GM12878 (cell line): Measurements from ENCODE around the gene CXCL14. TPM values are rescaled to one million over a fixed set of nuclear protein-coding genes. Genes with fewer than 3 reads are reported as not detected.

Source experiments
- ATAC-seq: fragments of 200-7000 bp; cut with Tn5 transposase; 3 replicates; pipeline ENCODE4 v1.9.1; 2020; ENCODE audit warnings: mild to moderate bottlenecking, moderate library complexity
- BruUV-seq: library from RNA; stranded (reverse); fragments of 400-500 nt; replicated peaks from 2 replicates; lab custom pipeline; 2021; lab: Mats Ljungman, UMichigan
- CTCF ChIA-PET: fragments of 300-600 bp; sonication (Branson Sonifier 250); formaldehyde crosslinking; extraction: SDS; loops from one replicate; lab custom pipeline; 2021; ENCODE audit warnings: inconsistent platforms; lab: Yijun Ruan, JAX
- POLR2A ChIA-PET: fragments of 350-600 bp; formaldehyde crosslinking; extraction: SDS; loops from one replicate; lab custom pipeline; 2021; ENCODE audit warnings: inconsistent platforms; lab: Charles Lee
- RAD21 ChIA-PET: fragments of 300-600 bp; sonication (Branson Sonifier 250); formaldehyde crosslinking; loops from one replicate; lab custom pipeline; 2023; ENCODE audit warnings: antibody characterized with exemption; ENCODE audit not compliant: unreplicated experiment; lab: Charles Lee
- SMC1A ChIA-PET: fragments of 300-600 bp; sonication (Branson Sonifier 250); formaldehyde crosslinking; loops from one replicate; lab custom pipeline; 2023; ENCODE audit not compliant: unreplicated experiment, uncharacterized antibody; lab: Charles Lee
- DNase-seq: peaks from one replicate; pipeline ENCODE4 v3.0.0-alpha.2; 2011; ENCODE audit warnings: low read depth, low spot score
- FAIRE-seq: peaks from 3 replicates; lab custom pipeline; 2011; peaks lifted over from hg19 to GRCh38; lab: Jason Lieb, UNC
- H2AFZ ChIP-seq: 2 replicates; pipeline ENCODE4 v1.6.0; 2011; ENCODE audit warnings: low read depth, low read length, control low read depth; ENCODE audit not compliant: control insufficient read depth
- H3K27ac ChIP-seq: 2 replicates; pipeline ENCODE4 v1.5.1; 2011; ENCODE audit warnings: control low read depth; ENCODE audit not compliant: control insufficient read depth, insufficient read depth
- H3K27me3 ChIP-seq, 2 experiments: replicated peaks in 1 of 2; 2 replicates each; pipeline versions ENCODE4 v1.6.0 to v1.6.1; 2011; ENCODE audit warnings: low read length in 1 of 2; ENCODE audit not compliant: control insufficient read depth in 2 of 2, insufficient read depth in 2 of 2
- H3K36me3 ChIP-seq, 2 experiments: 2 replicates each; pipeline ENCODE4 v1.5.1; 2011; ENCODE audit warnings: low read length in 1 of 2; ENCODE audit not compliant: control insufficient read depth in 2 of 2, insufficient read depth in 2 of 2
- H3K4me1 ChIP-seq: 2 replicates; pipeline ENCODE4 v1.6.1; 2011; ENCODE audit warnings: mild to moderate bottlenecking, low read length, moderate library complexity, mixed read lengths; ENCODE audit not compliant: control insufficient read depth, insufficient read depth
- H3K4me2 ChIP-seq: 2 replicates; pipeline ENCODE4 v1.6.0; 2011; ENCODE audit warnings: control low read depth; ENCODE audit not compliant: control insufficient read depth, insufficient read depth
- H3K4me3 ChIP-seq: fragments of 200-600 bp; sonication (generic); 2 replicates; pipeline ENCODE4 v1.5.1; 2016
- H3K79me2 ChIP-seq: 2 replicates; pipeline ENCODE4 v1.6.0; 2011; ENCODE audit warnings: low read length; ENCODE audit not compliant: control insufficient read depth, insufficient read depth
- H3K9ac ChIP-seq: 2 replicates; pipeline ENCODE4 v1.8.0; 2011; ENCODE audit warnings: low read length, control low read depth, mixed read lengths; ENCODE audit not compliant: control insufficient read depth, insufficient read depth
- H3K9me3 ChIP-seq: replicated peaks from 3 replicates; pipeline ENCODE4 v1.5.1; 2011; ENCODE audit warnings: mild to moderate bottlenecking, low read length; ENCODE audit not compliant: control insufficient read depth, insufficient read depth
- H4K20me1 ChIP-seq: 2 replicates; pipeline ENCODE4 v1.6.0; 2011; ENCODE audit not compliant: control insufficient read depth, insufficient read depth
- E2F4 ChIP-seq: IDR thresholded peaks from 2 replicates; pipeline ENCODE4 v1.6.1; 2012; ENCODE audit warnings: low read depth, low read length, improper control_type of control experiment
- E2F8 ChIP-seq: fragments of 450-650 bp; IDR thresholded peaks from 2 replicates; pipeline ENCODE4 v1.6.1; 2018; ENCODE audit warnings: mild to moderate bottlenecking, low read depth, moderate library complexity; ENCODE audit not compliant: partially characterized antibody
- E4F1 ChIP-seq: fragments of 450-650 bp; IDR thresholded peaks from 2 replicates; pipeline ENCODE4 v1.6.1; 2018; ENCODE audit warnings: borderline replicate concordance, mild to moderate bottlenecking; ENCODE audit not compliant: partially characterized antibody
- ESRRA ChIP-seq: IDR thresholded peaks from 2 replicates; pipeline ENCODE4 v1.6.1; 2012; ENCODE audit warnings: mild to moderate bottlenecking, low read length, improper control_type of control experiment
- GATAD2B ChIP-seq: fragments of 450-650 bp; conservative IDR thresholded peaks from 2 replicates; pipeline ENCODE4 v1.6.1; 2017; ENCODE audit warnings: low read depth, mild to moderate bottlenecking, moderate library complexity
- HCFC1 ChIP-seq: fragments of 150-350 bp; IDR thresholded peaks from 2 replicates; pipeline ENCODE4 v1.6.1; 2014; ENCODE audit warnings: low read length
- HDGF ChIP-seq: fragments of 450-650 bp; IDR thresholded peaks from 2 replicates; pipeline ENCODE4 v1.6.1; 2016; ENCODE audit warnings: antibody characterized with exemption
- JUNB ChIP-seq: IDR thresholded peaks from 2 replicates; pipeline ENCODE4 v1.6.1; 2016; ENCODE audit warnings: antibody characterized with exemption, mild to moderate bottlenecking
- MYC ChIP-seq: IDR thresholded peaks from 2 replicates; pipeline ENCODE4 v1.6.1; 2011; ENCODE audit warnings: mild to moderate bottlenecking, low read length, moderate library complexity, inconsistent platforms; ENCODE audit not compliant: insufficient read depth, insufficient replicate concordance, insufficient read length, severe bottlenecking
- NFIC ChIP-seq: IDR thresholded peaks from 2 replicates; pipeline ENCODE4 v1.6.1; 2012; ENCODE audit warnings: low read depth, mild to moderate bottlenecking, inconsistent platforms, low read length, moderate library complexity
- NFYB ChIP-seq: IDR thresholded peaks from 2 replicates; pipeline ENCODE4 v1.6.1; 2011; ENCODE audit warnings: low read depth, mild to moderate bottlenecking, low read length, improper control_type of control experiment, moderate library complexity; ENCODE audit not compliant: insufficient read depth
- POLR2A ChIP-seq: IDR thresholded peaks from 2 replicates; pipeline ENCODE4 v1.6.1; 2011; ENCODE audit warnings: low read depth, mild to moderate bottlenecking, low read length
- RB1 ChIP-seq: fragments of 450-650 bp; formaldehyde crosslinking; IDR thresholded peaks from 2 replicates; pipeline ENCODE4 v1.6.1; 2017; ENCODE audit warnings: mild to moderate bottlenecking, borderline replicate concordance
- USF1 ChIP-seq: IDR thresholded peaks from 2 replicates; pipeline ENCODE4 v1.6.1; 2011; ENCODE audit warnings: borderline replicate concordance, low read depth, mild to moderate bottlenecking, moderate library complexity, mixed read lengths, low read length; ENCODE audit not compliant: insufficient read depth; ENCODE audit errors: extremely low read length
- WGBS: methylation state at CpG from one replicate; pipeline ENCODE4 v1.1.6; 2016; ENCODE audit warnings: low lambda C conversion rate; ENCODE audit not compliant: insufficient replicate concordance, insufficient coverage; ENCODE audit errors: missing lambda C conversion rate; 5-methylcytosine and 5-hydroxymethylcytosine counted together
- in situ Hi-C: fragments of 300-500 bp; cut with MboI; formaldehyde crosslinking; loops from 9 replicates; pipeline ENCODE4 v1.14.3; 2018; ENCODE audit warnings: mixed read lengths
- intact Hi-C: fragments of 100-400 bp; cut with micrococcal nuclease; formaldehyde crosslinking; loops from one replicate; pipeline ENCODE4 v1.14.2; 2022; ENCODE audit not compliant: unreplicated experiment
- polyA plus RNA-seq, 11 experiments: library from polyadenylated mRNA; depleted of rRNA in 4 of 11; unstranded in 6 of 11; stranded (reverse) in 5 of 11; fragments of >200 nt; fragmentation: Nextera tagmentation in 4 of 11; fragmentation: Illumina TruSeq in 1 of 11; extraction: Ambion mirVana in 4 of 11; extraction: Trizol in 1 of 11; gene quantifications; 1 replicate in 1 of 11; 2 replicates in 10 of 11; pipeline versions ENCODE4 v1.2.1 to v1.2.3, GENCODE V29; 2011 to 2016; ENCODE audit warnings: inconsistent platforms in 2 of 11, missing spikeins in 2 of 11, low read depth in 1 of 11
- total RNA-seq, 4 experiments: library from RNA; depleted of rRNA in 3 of 4; stranded (reverse); fragments of >200 nt in 3 of 4; fragmentation: Illumina TruSeq in 1 of 4; extraction: Trizol in 1 of 4; gene quantifications; 2 replicates each; pipeline versions ENCODE4 v1.2.1 to v1.2.3, GENCODE V29; 2013 to 2021

CXCL14 gene
- total and polyA plus RNA-seq, 10 of the 15 experiments (the other 5 are each of a cell fraction or from before 2014, with no cell fraction given): 0.05 TPM; not detected in 9

- FAIRE-seq (no peak), DNase-seq (no peak), ATAC-seq (no peak)
- no peak overlapping the region for H2AFZ ChIP-seq
- H4K20me1 ChIP-seq: no peaks in the 10 kb centered on the region
- intact Hi-C loops: no loop called here
- peaks cover 8% of the 10 kb centered on the region for H3K4me1 ChIP-seq
- H3K4me3 ChIP-seq: no peak overlapping the region
- ChIA-PET CTCF (interaction anchor here (1.3 kb wide), 1 partner anchor 10 kb away, joined by 7 read pairs; no protein-coding TSS in a partner anchor), SMC1A (no interaction called here), POLR2A (no interaction called here), RAD21 (no interaction called here)
- no peak overlapping the region for H3K4me2 ChIP-seq
- in situ Hi-C loops: no loop called here
- no peak overlapping the region for H3K27ac ChIP-seq
- BruUV-seq: no TSS peak
- H3K9ac ChIP-seq: no peak overlapping the region
- no peaks in the 10 kb centered on the region for H3K36me3 ChIP-seq
- no peaks in the 10 kb centered on the region for H3K79me2 ChIP-seq
- 34% methylated on average over 11 of the region's 11 CpGs for WGBS
- H3K27me3 ChIP-seq: peaks cover 8 to 18% of the 10 kb centered on the region in 2 experiments
- H3K9me3 ChIP-seq: no peaks in the 10 kb centered on the region; the same call in 2 of the 3 replicates
- TF ChIP-seq JUNB (no peak), USF1 (no peak), RB1 (no peak), MYC (no peak), NFIC (no peak), GATAD2B (no peak), E2F4 (no peak), E4F1 (no peak), HCFC1 (no peak), POLR2A (no peak), ESRRA (no peak), HDGF (no peak), E2F8 (no peak), NFYB (no peak)
These were observed 36.8 kb downstream of the CXCL14 start for GRCh38 chr5:135541807-135542502.
